GM19238 (cell line): ENCODE results near the gene NOS3.
A peak's percentile ranks its signal among the peaks of the same experiment; 100 is the strongest.

ENCODE experiments used
- DNase-seq: peaks from one replicate; pipeline ENCODE4 v3.0.0; 2011; ENCODE audit warnings: low spot score; ENCODE audit not compliant: insufficient read length

Gene NOS3

DNA sequence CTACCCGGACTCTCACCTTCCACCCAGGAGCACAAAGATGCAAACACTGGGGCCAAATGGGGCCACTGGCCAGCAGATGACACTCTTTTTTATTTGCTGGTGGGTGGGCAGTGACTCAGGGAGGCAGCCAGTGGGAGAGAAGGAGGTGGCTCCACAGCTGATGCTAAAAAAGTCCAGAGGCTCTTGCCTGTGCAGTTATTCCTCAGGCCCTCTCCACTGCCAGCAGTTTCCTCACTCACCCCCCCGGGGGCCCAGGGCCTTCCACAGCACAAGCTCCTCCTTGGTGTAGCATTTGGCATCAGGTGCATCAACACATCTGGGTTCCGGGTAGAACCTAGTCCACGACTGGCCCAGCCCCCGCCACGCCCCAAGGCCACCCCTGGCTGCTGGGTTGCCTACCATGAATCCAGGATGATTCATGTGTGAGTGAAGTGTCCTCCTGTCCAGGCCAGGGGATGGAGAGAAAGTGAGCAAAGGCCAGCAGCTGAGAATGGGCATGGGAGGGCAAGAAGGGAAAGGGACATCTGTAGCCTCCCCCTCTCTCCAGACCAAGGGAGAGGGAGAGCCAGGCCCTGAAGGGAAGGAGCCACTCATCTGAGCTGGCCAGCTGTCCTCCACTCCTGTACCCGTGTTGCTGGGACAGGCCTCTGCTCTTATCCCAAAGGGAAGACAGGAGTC lies 11.0 kb upstream of the NOS3 start:
- DNase-seq = no peak

DNA sequence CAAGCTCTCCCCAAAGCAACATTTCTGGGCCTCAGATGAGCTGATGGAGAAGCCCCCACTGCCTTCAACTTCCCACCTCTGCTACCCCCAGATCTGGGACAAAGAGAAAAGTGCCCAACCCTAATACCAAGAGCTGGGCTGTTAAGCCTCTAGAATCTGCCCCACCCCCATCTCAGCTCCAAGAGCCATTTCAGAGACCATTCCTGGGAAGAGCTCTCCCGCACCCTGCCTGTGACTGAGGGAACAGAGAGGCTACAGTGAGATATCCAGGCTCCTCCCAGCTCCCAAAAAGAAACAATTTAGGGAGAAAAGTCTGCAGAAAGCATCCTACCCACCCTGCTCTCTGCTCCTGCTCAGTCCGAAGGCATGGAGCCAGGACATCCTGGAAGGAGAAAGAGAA lies 10.2 kb upstream of the NOS3 start:
- DNase-seq = no peak

DNA sequence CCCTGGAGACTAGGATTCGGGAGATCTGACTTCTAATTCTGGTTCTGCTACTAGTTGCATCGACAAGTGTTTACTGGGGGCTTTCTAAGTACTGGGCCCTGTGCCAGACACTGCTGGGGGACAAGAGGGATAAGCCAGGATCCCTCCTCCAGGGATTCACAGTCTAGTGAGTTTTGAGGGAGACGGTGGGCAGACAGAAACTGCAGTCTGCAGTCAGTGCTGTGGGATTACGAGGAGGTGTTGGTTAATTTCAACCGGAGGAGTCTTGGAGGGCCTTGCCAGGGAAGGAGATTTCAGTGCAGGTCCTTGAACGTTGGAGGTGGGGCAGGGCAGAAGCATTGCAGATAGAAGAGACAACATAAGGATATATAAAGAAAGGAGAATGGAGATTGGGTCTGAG lies 9.2 kb upstream of the NOS3 start:
- DNase-seq = no peak

- no peak for DNase-seq
Measured at GRCh38 chr7:150982351-150982750, 8.5 kb upstream of the NOS3 start.

DNA sequence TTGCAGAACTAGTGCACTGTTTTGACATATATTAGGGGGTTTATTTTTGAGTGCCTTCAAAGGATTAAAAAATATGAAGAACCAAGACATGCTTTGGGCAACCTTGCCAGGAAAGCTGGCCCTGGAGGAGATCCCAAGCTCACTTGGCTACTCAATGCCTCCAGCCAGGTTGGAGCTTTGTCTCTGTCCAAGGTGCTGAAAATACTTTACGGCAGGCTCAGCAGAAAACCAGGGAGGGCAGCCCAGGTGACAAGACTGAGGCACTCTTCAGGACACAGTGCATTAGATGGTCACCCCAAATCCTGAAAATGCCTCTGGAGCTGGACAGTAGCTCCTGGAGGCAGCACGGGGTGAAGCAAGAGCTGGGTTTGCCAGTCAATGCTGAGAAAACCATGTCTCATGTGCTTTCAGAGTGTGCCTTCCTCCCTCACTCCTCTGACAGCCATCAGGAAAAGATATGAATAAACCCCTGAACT lies 6.9 kb upstream of the NOS3 start:
- DNase-seq = no peak

DNA sequence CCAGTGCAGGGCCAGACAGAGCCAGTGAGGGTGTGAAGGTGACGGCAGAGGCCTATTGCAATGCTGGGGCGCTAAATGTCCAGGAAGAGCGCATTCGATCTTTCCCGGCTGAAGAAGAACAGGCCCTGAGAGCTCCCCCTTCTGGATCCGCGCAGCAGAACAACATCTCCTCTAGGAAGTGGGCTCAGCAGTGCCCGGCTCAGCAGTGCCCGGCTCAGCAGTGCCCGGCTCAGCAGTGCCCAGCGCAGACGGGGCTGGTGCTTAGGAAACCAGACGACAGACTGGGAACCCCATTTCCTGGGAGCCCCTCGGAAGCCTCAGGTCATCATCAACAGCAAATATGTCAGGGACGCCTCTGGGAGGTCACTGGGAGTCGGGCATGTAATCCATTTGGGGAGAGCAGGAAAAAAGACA lies 4.7 kb upstream of the NOS3 start:
- no peak for DNase-seq

DNA sequence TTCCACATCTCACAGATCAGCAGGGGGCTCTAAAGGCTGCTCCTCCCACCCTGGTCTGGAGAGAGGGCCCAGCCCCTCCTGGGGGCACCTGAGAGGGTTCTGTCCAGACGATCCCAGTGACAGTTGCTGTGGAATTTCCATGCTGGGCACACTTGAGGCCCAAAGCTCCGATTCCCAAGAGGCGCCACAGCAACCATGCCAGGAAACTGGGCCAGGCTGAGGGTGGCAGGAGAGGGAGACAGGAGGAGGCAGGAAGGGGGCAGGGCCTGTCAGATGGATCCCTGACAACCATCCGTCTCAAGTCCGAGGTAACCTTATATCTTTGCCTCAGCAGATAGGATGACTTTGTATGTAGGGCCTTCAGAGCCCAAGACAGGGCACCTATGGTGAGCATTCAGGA lies 4.3 kb upstream of the NOS3 start:
- no peak for DNase-seq

DNA sequence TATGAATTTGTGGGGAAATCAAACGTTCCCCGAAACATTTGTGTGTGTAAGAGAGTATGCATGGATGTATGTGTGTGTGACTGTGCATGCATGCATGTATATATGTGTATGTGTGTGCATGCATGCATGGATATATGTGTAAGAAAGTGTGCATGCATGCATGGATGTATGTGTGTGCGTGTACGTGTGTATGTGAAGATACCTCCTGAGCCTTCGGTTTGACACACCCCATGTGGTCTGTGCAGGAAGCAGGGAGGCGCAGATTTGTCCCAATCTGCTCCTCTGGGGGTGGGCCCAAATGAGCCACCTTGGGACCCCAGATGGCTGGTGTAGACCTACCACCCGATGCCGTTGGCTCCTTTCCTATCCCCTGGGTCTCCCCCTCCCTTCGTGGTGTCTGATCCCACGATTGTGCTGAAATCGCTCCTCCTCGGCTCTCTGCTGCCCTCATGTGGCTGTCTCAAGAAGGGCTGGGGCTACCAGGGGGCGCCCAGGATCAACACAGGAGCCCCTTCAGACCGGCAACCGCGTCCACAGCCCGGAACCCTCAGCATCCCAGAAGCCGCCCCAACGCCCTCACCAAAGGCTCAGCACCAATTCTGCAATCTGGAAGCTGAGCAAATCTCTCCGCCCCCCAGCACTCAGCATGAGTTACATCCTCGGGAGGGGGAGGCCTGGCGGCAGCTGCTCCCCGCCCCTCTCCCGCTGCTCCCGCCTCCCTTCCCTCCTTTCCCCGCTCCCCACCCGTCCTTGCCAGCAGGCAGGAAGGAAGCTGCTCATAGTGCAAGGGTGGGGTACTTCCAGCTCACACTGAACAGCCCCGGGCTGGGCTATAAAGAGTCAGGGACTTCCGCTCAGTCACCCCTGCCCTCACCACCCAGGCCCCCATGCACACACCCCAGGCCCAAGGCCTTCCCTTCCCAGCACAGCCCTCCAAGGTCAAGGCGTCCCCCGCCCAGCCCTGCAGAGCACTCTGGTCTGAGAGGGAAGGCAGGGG lies 2.3 kb upstream of the NOS3 start:
- DNase-seq = peak; percentile 68

GRCh38 chr7:150989456-150989855 lies 1.4 kb upstream of the NOS3 start:
- no peak for DNase-seq

DNA sequence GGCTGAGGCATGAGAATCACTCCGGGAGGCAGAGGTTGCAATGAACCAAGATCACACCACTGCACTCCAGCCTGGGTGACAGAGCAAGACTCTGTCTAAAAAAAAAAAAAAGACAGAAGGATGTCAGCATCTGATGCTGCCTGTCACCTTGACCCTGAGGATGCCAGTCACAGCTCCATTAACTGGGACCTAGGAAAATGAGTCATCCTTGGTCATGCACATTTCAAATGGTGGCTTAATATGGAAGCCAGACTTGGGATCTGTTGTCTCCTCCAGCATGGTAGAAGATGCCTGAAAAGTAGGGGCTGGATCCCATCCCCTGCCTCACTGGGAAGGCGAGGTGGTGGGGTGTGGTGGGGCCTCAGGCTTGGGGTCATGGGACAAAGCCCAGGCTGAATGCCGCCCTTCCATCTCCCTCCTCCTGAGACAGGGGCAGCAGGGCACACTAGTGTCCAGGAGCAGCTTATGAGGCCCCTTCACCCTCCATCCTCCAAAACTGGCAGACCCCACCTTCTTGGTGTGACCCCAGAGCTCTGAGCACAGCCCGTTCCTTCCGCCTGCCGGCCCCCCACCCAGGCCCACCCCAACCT lies 1.3 kb downstream of the NOS3 start:
- DNase-seq = no peak

- no peak for DNase-seq
Measured at GRCh38 chr7:150992833-150993302, 2.1 kb downstream of the NOS3 start.

- DNase-seq = no peak
Measured at GRCh38 chr7:150993511-150993910, 2.7 kb downstream of the NOS3 start.

DNA sequence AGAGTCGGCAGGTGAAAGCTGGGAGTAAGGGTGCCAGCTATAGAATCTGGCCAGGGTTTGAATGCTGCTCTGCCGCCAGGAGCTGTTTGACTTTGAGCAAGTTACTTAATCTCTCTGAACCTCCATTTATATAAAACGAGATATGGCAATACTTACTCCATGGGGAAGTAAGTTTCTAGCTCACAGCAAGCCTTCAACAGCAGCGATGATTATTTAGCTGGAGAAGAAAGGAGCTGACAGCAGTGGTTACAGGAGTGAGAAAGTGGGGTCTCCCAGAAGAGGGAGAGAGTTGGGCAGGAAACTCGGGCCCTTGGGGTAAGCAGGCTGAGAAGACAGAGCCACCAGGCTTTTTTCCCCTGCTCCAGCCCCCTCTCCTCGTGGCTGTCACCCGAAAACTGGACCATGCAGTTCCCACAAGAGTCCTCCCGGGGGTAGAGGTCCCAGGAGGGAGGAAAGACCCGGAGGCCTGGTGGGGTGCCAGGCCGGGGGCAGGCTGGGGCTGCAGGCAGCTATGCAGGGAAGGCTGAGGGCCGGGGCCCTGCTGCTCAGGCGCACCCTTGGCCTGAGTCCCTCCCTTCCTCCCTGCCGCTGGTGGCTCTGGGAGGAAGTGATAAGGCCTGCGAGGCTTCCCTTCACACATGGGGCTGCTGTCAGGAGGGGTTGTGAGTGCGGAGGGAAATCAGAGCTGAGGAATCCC lies 3.5 kb downstream of the NOS3 start:
- no peak for DNase-seq

DNA sequence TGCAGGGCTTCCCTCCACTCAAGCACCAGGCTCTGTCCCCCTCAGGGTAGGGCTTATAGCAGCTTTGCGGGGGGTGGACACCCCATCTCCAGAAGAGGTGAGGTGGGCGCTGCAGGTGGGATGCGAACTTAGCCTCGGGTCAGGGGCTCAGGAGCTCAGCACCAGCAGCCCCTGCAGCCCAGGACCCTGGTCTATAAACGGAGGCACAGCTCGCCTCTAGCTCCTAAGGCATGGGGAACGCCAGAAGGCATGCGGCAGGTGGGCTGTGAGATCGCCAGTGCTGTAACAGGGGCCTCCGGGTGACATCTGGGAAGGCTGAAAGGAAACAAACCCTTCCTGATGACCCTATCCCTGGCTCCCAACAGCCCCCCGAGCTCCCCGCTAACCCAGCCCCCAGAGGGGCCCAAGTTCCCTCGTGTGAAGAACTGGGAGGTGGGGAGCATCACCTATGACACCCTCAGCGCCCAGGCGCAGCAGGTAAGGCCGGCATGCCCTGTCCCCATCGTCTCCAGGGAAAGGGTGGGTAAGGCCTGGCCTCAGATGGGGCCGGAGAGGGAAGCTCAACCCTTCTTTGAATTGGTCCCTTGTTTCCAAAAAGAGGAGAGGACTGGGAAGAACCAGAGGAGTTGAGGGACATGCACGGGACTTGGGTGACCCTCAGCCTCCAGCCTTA lies 4.2 kb downstream of the NOS3 start:
- DNase-seq = no peak

- no peak for DNase-seq
Measured at GRCh38 chr7:150996376-150997074, 5.7 kb downstream of the NOS3 start.

DNA sequence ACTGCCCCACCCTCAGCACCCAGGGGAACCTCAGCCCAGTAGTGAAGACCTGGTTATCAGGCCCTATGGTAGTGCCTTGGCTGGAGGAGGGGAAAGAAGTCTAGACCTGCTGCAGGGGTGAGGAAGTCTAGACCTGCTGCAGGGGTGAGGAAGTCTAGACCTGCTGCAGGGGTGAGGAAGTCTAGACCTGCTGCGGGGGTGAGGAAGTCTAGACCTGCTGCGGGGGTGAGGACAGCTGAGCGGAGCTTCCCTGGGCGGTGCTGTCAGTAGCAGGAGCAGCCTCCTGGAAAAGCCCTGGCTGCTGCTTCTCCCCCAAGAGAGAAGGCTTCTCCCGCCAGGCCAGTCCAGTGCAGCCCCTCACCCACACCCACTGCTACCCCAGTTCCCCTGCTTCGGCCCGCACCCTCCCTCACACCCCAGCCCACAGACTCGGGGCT lies 6.3 kb downstream of the NOS3 start:
- no peak for DNase-seq

DNA sequence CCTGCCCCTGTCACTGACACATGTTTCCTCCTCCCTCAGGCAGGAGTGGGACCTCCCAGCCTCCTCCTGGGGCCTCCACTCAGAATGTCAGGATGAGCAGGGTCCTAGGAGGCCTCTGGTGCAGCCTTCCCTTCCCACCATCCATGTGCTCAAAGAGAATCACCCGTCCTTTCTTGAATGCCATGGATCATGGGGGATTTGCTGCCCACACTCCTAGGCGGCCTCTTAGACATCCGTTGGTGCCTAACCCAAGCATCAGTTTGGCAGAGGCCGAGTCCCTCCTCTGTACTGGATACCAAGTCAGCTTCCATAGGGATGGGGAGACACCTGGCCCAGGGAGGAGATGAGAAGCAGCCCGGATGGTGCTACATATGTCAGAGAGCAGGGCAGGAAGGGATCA lies 7.0 kb downstream of the NOS3 start:
- no peak for DNase-seq

- no peak for DNase-seq
Measured at GRCh38 chr7:150998341-150998740, 7.5 kb downstream of the NOS3 start.

GRCh38 chr7:150999001-150999400 lies 8.2 kb downstream of the NOS3 start:
- no peak for DNase-seq
